NB4 (cell line): Measurements from ENCODE around the gene RBM15B.

Experiments
- DNase-seq: peaks from one replicate; pipeline ENCODE4 v3.0.0; 2010; ENCODE audit warnings: low read depth
- H3K4me3 ChIP-seq: one replicate; pipeline ENCODE4 v1.5.1; 2011; ENCODE audit warnings: mild to moderate bottlenecking, low read depth, low read length, moderate library complexity
- CTCF ChIP-seq: IDR thresholded peaks from one replicate; pipeline ENCODE4 v1.5.1; 2012; ENCODE audit warnings: low read depth, low read length
- MAX ChIP-seq: IDR thresholded peaks from 2 replicates; pipeline ENCODE4 v1.6.1; 2011; ENCODE audit warnings: low read depth, low read length
- MYC ChIP-seq: IDR thresholded peaks from 2 replicates; pipeline ENCODE4 v1.6.1; 2011; ENCODE audit warnings: low read depth, low read length
- POLR2A ChIP-seq: IDR thresholded peaks from 2 replicates; pipeline ENCODE4 v1.6.1; 2011; ENCODE audit warnings: mild to moderate bottlenecking; ENCODE audit not compliant: insufficient read length; ENCODE audit errors: extremely low read depth

RBM15B gene

GRCh38 chr3:51389423-51390183, 1.5 kb upstream of the RBM15B start:
- H3K4me3 ChIP-seq = no peak overlapping the region
- DNase-seq = peak; percentile 76
- TF ChIP-seq CTCF = peak; percentile 73
- no peak for TF ChIP-seq MYC

GRCh38 chr3:51390246-51391074, 625 bp upstream of the RBM15B start:
- TF ChIP-seq MAX (no peak), POLR2A (no peak), CTCF (no peak), MYC (no peak)
- DNase-seq = no peak
- peak overlapping the region; percentile 55 for H3K4me3 ChIP-seq

GRCh38 chr3:51391566-51392354, 675 bp downstream of the RBM15B start:
- H3K4me3 ChIP-seq = peak overlapping the region; percentile 71
- DNase-seq = peak; percentile 49
- TF ChIP-seq POLR2A (no peak), MAX (no peak), MYC (no peak), CTCF (no peak)

GRCh38 chr3:51392355-51393133, 1.5 kb downstream of the RBM15B start:
- no peak for DNase-seq
- peak overlapping the region; percentile 71 for H3K4me3 ChIP-seq
- TF ChIP-seq MYC (no peak), CTCF (no peak), POLR2A (no peak), MAX (no peak)

- H3K4me3 ChIP-seq = no peak overlapping the region
- no peak for DNase-seq
- TF ChIP-seq MYC (no peak), MAX (no peak), POLR2A (no peak), CTCF (no peak)
Observed at GRCh38 chr3:51393134-51393495, 2.0 kb downstream of the RBM15B start.
